Endothelial cell (in vitro differentiated cells): ENCODE measurements around the gene ABHD15. TPM values are rescaled to one million over a fixed set of nuclear protein-coding genes. Genes with fewer than 3 reads are reported as not detected.

Experiments
- DNase-seq: peaks from one replicate; pipeline ENCODE4 v3.0.0; 2021; ENCODE audit warnings: low spot score
- H3K27ac Mint-ChIP-seq: one replicate; pipeline ENCODE4 v1.8.0; 2021; ENCODE audit warnings: mixed read lengths, inconsistent platforms; ENCODE audit not compliant: unreplicated experiment
- H3K27me3 Mint-ChIP-seq: one replicate; pipeline ENCODE4 v1.8.0; 2021; ENCODE audit warnings: mild to moderate bottlenecking, moderate library complexity, mixed read lengths, inconsistent platforms; ENCODE audit not compliant: unreplicated experiment
- H3K36me3 Mint-ChIP-seq: one replicate; pipeline ENCODE4 v1.8.0; 2021; ENCODE audit warnings: mild to moderate bottlenecking, low read depth, mixed read lengths, inconsistent platforms; ENCODE audit not compliant: unreplicated experiment
- H3K4me1 Mint-ChIP-seq: one replicate; pipeline ENCODE4 v1.8.0; 2021; ENCODE audit warnings: mild to moderate bottlenecking, mixed read lengths, inconsistent platforms; ENCODE audit not compliant: unreplicated experiment
- H3K4me3 Mint-ChIP-seq: one replicate; pipeline ENCODE4 v1.8.0; 2021; ENCODE audit warnings: mild to moderate bottlenecking, mixed read lengths, inconsistent platforms; ENCODE audit not compliant: unreplicated experiment
- H3K9me3 Mint-ChIP-seq: one replicate; pipeline ENCODE4 v1.8.0; 2021; ENCODE audit warnings: mixed read lengths, inconsistent platforms; ENCODE audit not compliant: unreplicated experiment
- CTCF ChIP-seq: fragments of 200-600 bp; sonication (generic); IDR thresholded peaks from one replicate; pipeline ENCODE4 v1.5.0; 2021; ENCODE audit warnings: antibody characterized with exemption; ENCODE audit not compliant: unreplicated experiment
- total RNA-seq: library from RNA; stranded (reverse); fragmentation: NEBNext Ultra II Directional; extraction: Animal tissue kit (Norgen Biotek cat#: 25700); gene quantifications from one replicate; pipeline ENCODE4 v1.2.1, GENCODE V29; 2021; ENCODE audit not compliant: unreplicated experiment

The ABHD15 gene
- total RNA-seq, 1 donor from 2014 or later = 1.7 TPM

- no peak for TF ChIP-seq CTCF
- peaks cover 4% of the 10 kb centered on the region for H3K36me3 Mint-ChIP-seq
These were observed 36.4 kb upstream of the ABHD15 start for GRCh38 chr17:29603109-29603674.

GRCh38 chr17:29597361-29598172, 30.7 kb upstream of the ABHD15 start:
- no peak for TF ChIP-seq CTCF
- Mint-ChIP-seq H3K4me1 (peaks cover 4% of the 10 kb centered on the region), H3K27me3 (peaks cover 12% of the 10 kb centered on the region), H3K36me3 (peaks cover 4% of the 10 kb centered on the region), H3K4me3 (no peak overlapping the region), H3K27ac (no peak overlapping the region), H3K9me3 (no peaks in the 10 kb centered on the region)
- no peak for DNase-seq

More at GRCh38 chr17:29603109-29603674, 36.4 kb upstream of the ABHD15 start:
- Mint-ChIP-seq H3K4me1 (peaks cover 4% of the 10 kb centered on the region), H3K27me3 (peaks cover 5% of the 10 kb centered on the region), H3K4me3 (no peak overlapping the region), H3K9me3 (no peaks in the 10 kb centered on the region), H3K27ac (no peak overlapping the region)
- DNase-seq = no peak

- H3K9me3 Mint-ChIP-seq = no peaks in the 10 kb centered on the region
- no peak overlapping the region for H3K4me3 Mint-ChIP-seq
- no peak for TF ChIP-seq CTCF
- peaks cover 9% of the 10 kb centered on the region for H3K4me1 Mint-ChIP-seq
- no peak overlapping the region for H3K27ac Mint-ChIP-seq
- H3K36me3 Mint-ChIP-seq = peaks cover 4% of the 10 kb centered on the region
- H3K27me3 Mint-ChIP-seq = peaks cover 19% of the 10 kb centered on the region
- DNase-seq = no peak
These were observed 30.0 kb upstream of the ABHD15 start for GRCh38 chr17:29596811-29597210.

GRCh38 chr17:29595943-29596774, 29.3 kb upstream of the ABHD15 start:
- DNase-seq = no peak
- H3K4me1 Mint-ChIP-seq = peaks cover 7% of the 10 kb centered on the region
- no peak for TF ChIP-seq CTCF
- H3K27me3 Mint-ChIP-seq = peaks cover 20% of the 10 kb centered on the region
- no peak overlapping the region for H3K27ac Mint-ChIP-seq
- no peak overlapping the region for H3K4me3 Mint-ChIP-seq
- peaks cover 4% of the 10 kb centered on the region for H3K36me3 Mint-ChIP-seq
- no peaks in the 10 kb centered on the region for H3K9me3 Mint-ChIP-seq
